ENCODE results near the gene LYRM7. TPM values are rescaled to one million over a fixed set of nuclear protein-coding genes. Genes with fewer than 3 reads are reported as not detected.

Gene LYRM7
- total RNA-seq, 1 donor from 2014 or later, result 26.9 TPM

GRCh38 chr5:131211669-131212068 lies 40.9 kb downstream of the LYRM7 start:
- intact Hi-C loops (cut with DNase I), result no loop called here

GRCh38 chr5:131212471-131213021 lies 41.8 kb downstream of the LYRM7 start:
- no peak for ATAC-seq
- intact Hi-C loops (cut with DNase I), result no loop called here
- DNase-seq (ENCODE audit: missing footprints), result no peak

More at GRCh38 chr5:131211669-131212068, 40.9 kb downstream of the LYRM7 start:
- no peak for ATAC-seq
- no peak for DNase-seq (ENCODE audit: missing footprints)

- ATAC-seq (no peak), DNase-seq (ENCODE audit: missing footprints) (no peak)
- intact Hi-C loops (cut with DNase I), result no loop called here
These were observed 44.0 kb downstream of the LYRM7 start for GRCh38 chr5:131214609-131215227.

- ATAC-seq (no peak), DNase-seq (ENCODE audit: missing footprints) (no peak)
- intact Hi-C loops (cut with DNase I), result no loop called here
These were observed 47.0 kb downstream of the LYRM7 start for GRCh38 chr5:131217791-131218190.

GRCh38 chr5:131218392-131218791 lies 47.6 kb downstream of the LYRM7 start:
- ATAC-seq (no peak), DNase-seq (ENCODE audit: missing footprints) (no peak)
- intact Hi-C loops (cut with DNase I), result no loop called here

GRCh38 chr5:131220566-131220965 lies 49.8 kb downstream of the LYRM7 start:
- no peak for ATAC-seq
- intact Hi-C loops (cut with DNase I), result no loop called here
- DNase-seq (ENCODE audit: missing footprints), result no peak

GRCh38 chr5:131221008-131221703 lies 50.4 kb downstream of the LYRM7 start:
- no peak for DNase-seq (ENCODE audit: missing footprints)
- intact Hi-C loops (cut with DNase I), result no loop called here
- no peak for ATAC-seq

GRCh38 chr5:131221888-131222287 lies 51.1 kb downstream of the LYRM7 start:
- DNase-seq (ENCODE audit: missing footprints), result no peak
- ATAC-seq, result no peak
- intact Hi-C loops (cut with DNase I), result no loop called here

- ATAC-seq (no peak), DNase-seq (ENCODE audit: missing footprints) (no peak)
- intact Hi-C loops (cut with DNase I), result no loop called here
These were observed 52.0 kb downstream of the LYRM7 start for GRCh38 chr5:131222731-131223130.

GRCh38 chr5:131223751-131224386 lies 53.1 kb downstream of the LYRM7 start:
- ATAC-seq (no peak), DNase-seq (ENCODE audit: missing footprints) (no peak)
- intact Hi-C loops (cut with DNase I), result no loop called here

- intact Hi-C loops (cut with DNase I), result no loop called here
- ATAC-seq, result peak; percentile 70
- no peak for DNase-seq (ENCODE audit: missing footprints)
These were observed 53.9 kb downstream of the LYRM7 start for GRCh38 chr5:131224387-131225201.

GRCh38 chr5:131225282-131225974 lies 54.7 kb downstream of the LYRM7 start:
- intact Hi-C loops (cut with DNase I), result no loop called here
- no peak for DNase-seq (ENCODE audit: missing footprints)

GRCh38 chr5:131226899-131227298 lies 56.2 kb downstream of the LYRM7 start:
- DNase-seq (ENCODE audit: missing footprints) (no peak), ATAC-seq (no peak)
- intact Hi-C loops (cut with DNase I), result no loop called here

More at GRCh38 chr5:131225282-131225974, 54.7 kb downstream of the LYRM7 start:
- no peak for ATAC-seq

- ATAC-seq, result no peak
- intact Hi-C loops (cut with DNase I), result no loop called here
- no peak for DNase-seq (ENCODE audit: missing footprints)
These were observed 57.9 kb downstream of the LYRM7 start for GRCh38 chr5:131228646-131229045.

- intact Hi-C loops (cut with DNase I), result no loop called here
These were observed 58.9 kb downstream of the LYRM7 start for GRCh38 chr5:131229623-131230022.

GRCh38 chr5:131230406-131230805 lies 59.7 kb downstream of the LYRM7 start:
- DNase-seq (ENCODE audit: missing footprints) (no peak), ATAC-seq (no peak)
- intact Hi-C loops (cut with DNase I), result no loop called here

More at GRCh38 chr5:131229623-131230022, 58.9 kb downstream of the LYRM7 start:
- no peak for DNase-seq (ENCODE audit: missing footprints)
- ATAC-seq, result no peak

- DNase-seq (ENCODE audit: missing footprints) (no peak), ATAC-seq (no peak)
- intact Hi-C loops (cut with DNase I), result no loop called here
These were observed 68.9 kb downstream of the LYRM7 start for GRCh38 chr5:131239686-131240085.

- intact Hi-C loops (cut with DNase I), result no loop called here
- no peak for ATAC-seq
- DNase-seq (ENCODE audit: missing footprints), result no peak
These were observed 72.0 kb downstream of the LYRM7 start for GRCh38 chr5:131242728-131243255.
